Stimulated activated CD8-positive, alpha-beta memory T cell treated with anti-CD3 and anti-CD28 coated beads, Interleukin-4, amount 100 ng/mL, for 4 hours (primary cell): Measurements from ENCODE around the gene NRCAM.

Experiments
- DNase-seq, 2 donors: peaks; one replicate each; pipeline ENCODE4 v3.0.0-alpha.2; 2020; ENCODE audit warnings: low read depth in 2 of 2, low spot score in 1 of 2

NRCAM gene

GRCh38 chr7:108102671-108103312 is 353.4 kb downstream of the NRCAM start:
- DNase-seq, result no peak

- DNase-seq, result no peak
Observed at GRCh38 chr7:108101759-108102158, 354.5 kb downstream of the NRCAM start.

GRCh38 chr7:108099713-108100112 is 356.5 kb downstream of the NRCAM start:
- no peak for DNase-seq

GRCh38 chr7:108097703-108098102 is 358.5 kb downstream of the NRCAM start:
- no peak for DNase-seq
